Measurements from ENCODE around the gene CPM. TPM values are rescaled to one million over a fixed set of nuclear protein-coding genes. Genes with fewer than 3 reads are reported as not detected.
A peak's percentile ranks its signal among the peaks of the same experiment; 100 is the strongest.

Gene CPM
- polyA plus RNA-seq, 2 of the 4 experiments (the other 2 are of a cell fraction), result 3.7 to 6.8 TPM

GRCh38 chr12:68932128-68932960 lies 627 bp downstream of the CPM start:
- Histone ChIP-seq H3K4me2 (peak overlapping the region; percentile 87), H3K27ac (peak overlapping the region; percentile 55 to 77), H3K9me3 (no peaks in the 10 kb centered on the region), H3K4me1 (peaks cover 5% of the 10 kb centered on the region; the same call in 2 of the 3 replicates), H3K4me3 (peak overlapping the region; percentile 59)
- FAIRE-seq (no peak), ATAC-seq (peak; percentile 68 to 72), DNase-seq (ENCODE audit: low read depth in 1 of 2, low spot score in 1 of 2) (peak in 1 of 2 experiments; percentile 31)
- WGBS (ENCODE audit: missing lambda C conversion rate), result 15% methylated on average over 18 of the region's 18 CpGs
- no peak for TF ChIP-seq ESRRA (IDR thresholded peaks at IDR 0.05; ENCODE audit: borderline replicate concordance, low read length)
- no peak for TF ChIP-seq CHD4 (IDR thresholded peaks at IDR 0.05; ENCODE audit: borderline replicate concordance)
- peak; percentile 0; the same call in 1 of the 3 replicates for TF ChIP-seq SMC3 (IDR thresholded peaks at IDR 0.05)
- TF ChIP-seq POLR2AphosphoS2 (conservative IDR thresholded peaks at IDR 0.05; ENCODE audit: low read length), result no peak
- no peak for TF ChIP-seq TFCP2L1 (CRISPR knock-in tag; IDR thresholded peaks at IDR 0.05)
- ChIA-PET CTCF (interaction anchor here (1.0 to 1.4 kb wide), 2 partner anchors 15 to 322 kb away, joined by 3 read pairs; no protein-coding TSS in a partner anchor), POLR2A (interaction anchor here (0.6 to 1.3 kb wide), 5 partner anchors 10 to 120 kb away, joined by 3 to 4 read pairs (median 3); no protein-coding TSS in a partner anchor)

DNA sequence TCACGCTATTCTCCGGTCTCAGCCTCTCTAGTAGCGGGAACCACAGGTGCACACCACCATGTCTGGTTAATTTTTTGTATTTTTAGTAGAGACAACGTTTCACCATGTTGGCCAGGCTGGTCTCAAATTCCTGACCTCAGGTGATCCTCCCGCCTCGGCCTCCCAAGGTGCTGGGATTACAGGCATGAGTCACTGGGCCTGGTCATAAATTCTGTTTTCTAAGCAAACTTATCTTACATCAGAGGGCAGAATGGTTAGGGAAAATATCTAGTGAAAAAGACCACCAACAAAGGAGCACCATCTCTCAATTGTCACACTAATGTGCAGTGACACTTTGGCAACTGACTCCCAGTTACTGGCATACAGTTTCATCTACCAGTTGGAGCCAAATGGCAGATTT lies 2.8 kb downstream of the CPM start:
- Histone ChIP-seq H3K27ac (no peak overlapping the region), H3K4me1 (peaks cover 5% of the 10 kb centered on the region; the same call in 2 of the 3 replicates), H3K9me3 (no peaks in the 10 kb centered on the region), H3K4me2 (no peak overlapping the region), H3K4me3 (no peak overlapping the region)
- no peak for FAIRE-seq
- TF ChIP-seq EHF (CRISPR knock-in tag; IDR thresholded peaks at IDR 0.05) (no peak), SMC3 (IDR thresholded peaks at IDR 0.05) (no peak), RARB (CRISPR knock-in tag; IDR thresholded peaks at IDR 0.05) (no peak), MYC (IDR thresholded peaks at IDR 0.05; ENCODE audit: borderline replicate concordance, low read length) (no peak), HOXB13 (CRISPR knock-in tag; IDR thresholded peaks at IDR 0.05; ENCODE audit: low read depth) (no peak), RAD21 (conservative IDR thresholded peaks at IDR 0.05 in 1 of 2, IDR thresholded peaks at IDR 0.05 in 1 of 2) (no peak), CBX2 (IDR thresholded peaks at IDR 0.05; ENCODE audit: borderline replicate concordance, low read depth) (no peak), RFX5 (IDR thresholded peaks at IDR 0.05) (no peak), NFE2L2 (conservative IDR thresholded peaks at IDR 0.05; ENCODE audit: low read length) (no peak)
- 71% methylated on average over 6 of the region's 6 CpGs for WGBS (ENCODE audit: missing lambda C conversion rate)
- ATAC-seq, result no peak
- ChIA-PET POLR2A (no interaction called here), CTCF (no interaction called here)
- DNase-seq (ENCODE audit: low read depth in 1 of 2, low spot score in 1 of 2), result no peak

DNA sequence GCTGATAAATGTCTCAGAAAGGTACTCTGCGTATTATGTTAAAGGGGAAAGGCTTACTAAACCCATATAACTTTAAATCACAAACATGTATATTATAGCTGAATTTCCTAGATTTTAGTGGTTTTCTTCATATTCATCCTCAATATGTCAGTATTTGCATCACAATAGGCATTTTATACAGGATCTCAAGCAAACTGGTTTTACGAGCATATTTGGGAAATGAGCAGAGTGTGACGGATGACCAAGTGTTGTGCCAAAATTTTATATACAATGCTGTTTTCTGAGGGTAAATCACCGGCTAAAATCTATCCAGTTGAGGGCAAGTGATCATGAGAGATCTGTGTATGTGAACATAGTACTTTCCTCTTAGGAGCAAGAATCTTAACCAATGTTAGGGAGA lies 8.4 kb downstream of the CPM start:
- H3K4me2 ChIP-seq, result no peak overlapping the region
- H3K9me3 ChIP-seq, result no peaks in the 10 kb centered on the region
- ATAC-seq (no peak), DNase-seq (ENCODE audit: low read depth in 1 of 2, low spot score in 1 of 2) (no peak), FAIRE-seq (no peak)
- 89% methylated on average over 4 of the region's 4 CpGs for WGBS (ENCODE audit: missing lambda C conversion rate)
- TF ChIP-seq HES2 (IDR thresholded peaks at IDR 0.05) (no peak), CHD2 (IDR thresholded peaks at IDR 0.05; ENCODE audit: low read length, partially characterized antibody) (no peak), FOXS1 (CRISPR knock-in tag; IDR thresholded peaks at IDR 0.05) (no peak), JUN (IDR thresholded peaks at IDR 0.05) (no peak), HDAC2 (IDR thresholded peaks at IDR 0.05) (no peak), CTCF (IDR thresholded peaks at IDR 0.05) (no peak)
- TF ChIP-seq, protein P1, sequence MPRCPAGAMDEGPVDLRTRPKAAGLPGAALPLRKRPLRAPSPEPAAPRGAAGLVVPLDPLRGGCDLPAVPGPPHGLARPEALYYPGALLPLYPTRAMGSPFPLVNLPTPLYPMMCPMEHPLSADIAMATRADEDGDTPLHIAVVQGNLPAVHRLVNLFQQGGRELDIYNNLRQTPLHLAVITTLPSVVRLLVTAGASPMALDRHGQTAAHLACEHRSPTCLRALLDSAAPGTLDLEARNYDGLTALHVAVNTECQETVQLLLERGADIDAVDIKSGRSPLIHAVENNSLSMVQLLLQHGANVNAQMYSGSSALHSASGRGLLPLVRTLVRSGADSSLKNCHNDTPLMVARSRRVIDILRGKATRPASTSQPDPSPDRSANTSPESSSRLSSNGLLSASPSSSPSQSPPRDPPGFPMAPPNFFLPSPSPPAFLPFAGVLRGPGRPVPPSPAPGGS (IDR thresholded peaks at IDR 0.05), result no peak
- TF ChIP-seq, protein P2, sequence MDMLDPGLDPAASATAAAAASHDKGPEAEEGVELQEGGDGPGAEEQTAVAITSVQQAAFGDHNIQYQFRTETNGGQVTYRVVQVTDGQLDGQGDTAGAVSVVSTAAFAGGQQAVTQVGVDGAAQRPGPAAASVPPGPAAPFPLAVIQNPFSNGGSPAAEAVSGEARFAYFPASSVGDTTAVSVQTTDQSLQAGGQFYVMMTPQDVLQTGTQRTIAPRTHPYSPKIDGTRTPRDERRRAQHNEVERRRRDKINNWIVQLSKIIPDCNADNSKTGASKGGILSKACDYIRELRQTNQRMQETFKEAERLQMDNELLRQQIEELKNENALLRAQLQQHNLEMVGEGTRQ (IDR thresholded peaks at IDR 0.05), result no peak
- TF ChIP-seq, protein P3, sequence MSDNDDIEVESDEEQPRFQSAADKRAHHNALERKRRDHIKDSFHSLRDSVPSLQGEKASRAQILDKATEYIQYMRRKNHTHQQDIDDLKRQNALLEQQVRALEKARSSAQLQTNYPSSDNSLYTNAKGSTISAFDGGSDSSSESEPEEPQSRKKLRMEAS (IDR thresholded peaks at IDR 0.05), result no peak
- TF ChIP-seq, protein P4, sequence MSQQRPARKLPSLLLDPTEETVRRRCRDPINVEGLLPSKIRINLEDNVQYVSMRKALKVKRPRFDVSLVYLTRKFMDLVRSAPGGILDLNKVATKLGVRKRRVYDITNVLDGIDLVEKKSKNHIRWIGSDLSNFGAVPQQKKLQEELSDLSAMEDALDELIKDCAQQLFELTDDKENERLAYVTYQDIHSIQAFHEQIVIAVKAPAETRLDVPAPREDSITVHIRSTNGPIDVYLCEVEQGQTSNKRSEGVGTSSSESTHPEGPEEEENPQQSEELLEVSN (IDR thresholded peaks at IDR 0.05; ENCODE audit: borderline replicate concordance, low read depth), result no peak
- H3K27ac ChIP-seq, result no peak overlapping the region
- no peak overlapping the region for H3K4me3 ChIP-seq
- POLR2A ChIA-PET, result no interaction called here
- CTCF ChIA-PET, result interaction anchor here (2.0 kb wide), 1 partner anchor 145 kb away, joined by 4 read pairs; no protein-coding TSS in a partner anchor
- no peaks in the 10 kb centered on the region for H3K4me1 ChIP-seq

Data from A549 (cell line).